OCI-M1 (cell line): ENCODE data around the gene LY6G6C.
A peak's percentile ranks its signal among the peaks of the same experiment; 100 is the strongest.

Experiments
- DNase-seq: peaks from one replicate; lab custom pipeline; 2025; lab: John Stamatoyannopoulos, UW

The LY6G6C gene, protein sequence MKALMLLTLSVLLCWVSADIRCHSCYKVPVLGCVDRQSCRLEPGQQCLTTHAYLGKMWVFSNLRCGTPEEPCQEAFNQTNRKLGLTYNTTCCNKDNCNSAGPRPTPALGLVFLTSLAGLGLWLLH

DNA sequence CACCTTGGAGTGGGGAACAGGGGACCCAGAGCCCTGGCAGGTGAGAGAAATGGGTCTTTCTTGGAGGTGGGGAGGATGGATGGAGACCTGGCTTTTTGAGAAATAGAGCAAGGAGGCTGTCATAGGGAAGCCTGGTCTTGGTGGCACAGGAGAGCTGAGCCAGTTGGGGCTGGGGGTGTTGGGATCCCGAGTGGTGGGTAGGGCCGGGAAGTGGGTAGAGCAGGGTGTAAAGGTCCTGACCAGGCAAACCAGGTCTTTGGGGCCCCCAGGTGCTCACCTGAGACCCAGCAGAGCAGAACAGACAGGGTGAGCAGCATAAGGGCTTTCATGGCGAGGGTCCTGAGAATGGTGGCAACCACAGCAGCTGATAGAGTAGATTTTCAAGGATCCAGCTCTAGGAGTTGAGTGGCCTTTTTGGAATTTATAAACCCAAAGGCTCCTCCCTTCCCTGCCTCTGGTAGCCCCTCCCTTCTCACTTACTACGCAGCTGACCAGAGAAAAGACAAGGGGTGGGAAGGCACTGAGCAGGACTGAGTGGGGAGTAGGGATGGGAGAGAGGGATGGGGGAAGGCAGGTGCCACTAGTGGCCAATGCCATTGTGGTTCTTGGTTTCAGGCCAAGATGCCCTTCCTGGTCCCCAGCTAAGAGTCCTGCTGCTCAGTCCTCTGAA lies at the start of gene LY6G6C:
Gene LY6G6C (minus strand): TSS at position 396 of the 670 bp plus-strand sequence. CDS start 67 bp downstream, at position 329.
- no peak for DNase-seq

DNA sequence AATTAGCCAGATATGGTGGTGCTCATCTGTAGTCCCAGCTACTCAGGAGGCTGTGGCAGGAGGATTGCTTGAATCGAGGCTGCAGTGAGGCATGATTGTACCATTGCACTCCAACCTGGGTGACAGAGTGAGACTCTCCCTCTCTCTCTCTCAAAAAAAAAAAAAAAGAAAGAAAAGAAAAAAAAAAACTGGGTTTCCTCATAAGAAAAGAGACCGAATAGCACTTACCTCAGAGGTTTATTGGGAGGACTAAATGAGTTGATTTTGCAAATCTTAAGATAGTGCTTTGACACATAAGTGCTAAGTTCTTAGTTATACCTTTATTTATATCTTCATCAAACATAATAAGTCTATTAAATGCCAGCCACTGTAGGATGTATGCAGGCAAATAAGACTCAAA lies 49.3 kb upstream of the LY6G6C start:
- DNase-seq: no peak

DNA sequence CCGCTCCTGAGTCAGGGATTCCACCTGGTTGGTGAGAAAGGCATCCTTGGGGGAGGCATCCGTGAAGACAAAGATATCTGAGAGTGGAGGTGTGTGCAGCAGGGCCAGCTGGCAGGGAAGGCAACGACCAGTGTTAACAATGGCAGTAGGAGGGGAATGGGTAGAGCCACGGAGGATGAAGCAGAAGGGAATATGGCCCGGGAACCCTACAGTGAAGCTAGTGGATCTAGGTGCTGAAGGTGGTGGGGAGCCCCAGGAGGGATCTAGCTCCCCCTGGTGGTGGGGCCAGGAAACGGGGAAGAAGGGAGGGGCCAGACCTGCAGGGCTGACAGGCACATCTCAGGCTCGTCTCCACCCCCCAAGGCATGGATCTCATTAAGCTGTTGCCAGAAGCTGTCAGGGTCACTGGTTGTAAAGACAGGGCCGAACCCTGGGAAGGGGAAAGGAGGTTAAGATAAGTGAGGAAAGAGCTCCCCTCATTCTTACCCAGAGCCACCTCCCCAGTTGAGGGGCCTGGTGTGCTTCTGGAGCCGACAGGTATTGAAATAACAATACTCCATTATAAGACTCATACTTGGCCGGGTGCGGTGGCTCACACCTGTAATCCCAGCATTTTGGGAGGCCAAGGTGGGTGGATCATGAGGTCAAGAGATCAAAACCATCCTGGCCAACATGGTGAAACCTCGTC lies 48.3 kb upstream of the LY6G6C start:
- DNase-seq: peak; percentile 96

DNA sequence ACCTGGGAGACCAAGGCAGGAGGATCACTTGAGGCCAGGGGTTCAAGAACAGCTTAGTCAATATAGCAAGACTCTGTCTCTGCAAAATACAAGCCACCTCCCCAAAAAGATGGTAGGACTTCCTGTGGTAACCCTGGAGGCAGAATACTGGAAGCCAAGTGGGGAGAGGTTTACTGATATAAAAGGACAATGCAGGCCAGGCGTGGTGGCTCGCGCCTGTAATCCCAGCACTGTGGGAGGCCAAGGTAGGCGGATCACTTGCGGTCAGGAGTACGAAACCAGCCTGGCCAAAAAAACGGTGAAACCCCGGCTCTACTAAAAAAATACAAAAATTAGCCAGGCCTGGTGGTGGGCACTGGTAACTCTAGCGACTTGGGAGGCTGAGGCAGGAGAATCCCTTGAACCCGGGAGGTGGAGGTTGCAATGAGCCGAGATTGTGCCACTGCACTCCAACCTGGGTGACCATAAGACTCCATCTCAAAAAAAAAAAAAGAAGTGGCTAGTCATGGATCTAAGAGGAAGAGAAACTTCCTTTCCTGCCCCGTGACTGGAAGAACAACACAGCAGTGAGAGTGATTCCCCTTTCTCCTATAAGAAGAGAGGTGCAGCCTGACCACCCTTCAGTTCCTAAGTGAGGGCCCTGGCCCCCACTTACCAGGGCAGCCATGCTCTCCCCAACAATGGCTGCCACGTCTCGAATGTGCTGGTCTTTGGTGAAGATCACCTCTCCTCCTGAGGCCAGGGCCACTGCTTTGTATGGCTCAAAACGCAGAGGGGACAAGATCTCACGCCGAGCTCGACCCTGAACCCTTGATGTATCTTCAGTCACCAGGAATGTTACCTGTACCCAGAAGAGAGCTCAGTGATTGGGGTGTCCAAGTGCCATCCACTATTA lies 47.1 kb upstream of the LY6G6C start:
- no peak for DNase-seq

DNA sequence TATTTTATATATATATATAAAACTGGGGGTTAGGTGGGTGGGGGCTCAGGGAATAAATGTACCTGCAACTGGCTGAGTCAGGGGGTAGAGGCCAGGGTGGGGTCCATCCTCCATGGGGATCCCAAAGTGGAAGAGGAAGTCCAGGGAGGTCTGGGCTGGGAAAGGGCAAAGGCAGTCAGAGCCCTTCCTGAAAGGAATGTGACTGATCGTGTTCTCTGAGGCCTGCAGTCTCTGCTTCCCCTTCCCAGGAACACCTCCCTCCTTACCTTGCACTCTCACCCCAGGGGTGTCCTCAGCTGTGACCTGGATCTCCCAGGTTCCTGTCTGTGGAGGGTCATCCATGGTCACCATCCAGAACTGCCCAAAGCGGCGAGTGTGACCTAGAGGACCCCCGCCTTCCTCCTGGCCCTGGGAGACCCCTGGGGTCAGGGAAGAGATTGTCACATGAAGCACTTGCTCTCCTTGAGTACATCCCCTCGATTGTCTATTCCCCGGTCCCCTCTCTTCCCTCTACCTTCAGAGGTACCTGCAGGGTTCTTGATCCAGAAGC lies 45.6 kb upstream of the LY6G6C start:
- DNase-seq: no peak

DNA sequence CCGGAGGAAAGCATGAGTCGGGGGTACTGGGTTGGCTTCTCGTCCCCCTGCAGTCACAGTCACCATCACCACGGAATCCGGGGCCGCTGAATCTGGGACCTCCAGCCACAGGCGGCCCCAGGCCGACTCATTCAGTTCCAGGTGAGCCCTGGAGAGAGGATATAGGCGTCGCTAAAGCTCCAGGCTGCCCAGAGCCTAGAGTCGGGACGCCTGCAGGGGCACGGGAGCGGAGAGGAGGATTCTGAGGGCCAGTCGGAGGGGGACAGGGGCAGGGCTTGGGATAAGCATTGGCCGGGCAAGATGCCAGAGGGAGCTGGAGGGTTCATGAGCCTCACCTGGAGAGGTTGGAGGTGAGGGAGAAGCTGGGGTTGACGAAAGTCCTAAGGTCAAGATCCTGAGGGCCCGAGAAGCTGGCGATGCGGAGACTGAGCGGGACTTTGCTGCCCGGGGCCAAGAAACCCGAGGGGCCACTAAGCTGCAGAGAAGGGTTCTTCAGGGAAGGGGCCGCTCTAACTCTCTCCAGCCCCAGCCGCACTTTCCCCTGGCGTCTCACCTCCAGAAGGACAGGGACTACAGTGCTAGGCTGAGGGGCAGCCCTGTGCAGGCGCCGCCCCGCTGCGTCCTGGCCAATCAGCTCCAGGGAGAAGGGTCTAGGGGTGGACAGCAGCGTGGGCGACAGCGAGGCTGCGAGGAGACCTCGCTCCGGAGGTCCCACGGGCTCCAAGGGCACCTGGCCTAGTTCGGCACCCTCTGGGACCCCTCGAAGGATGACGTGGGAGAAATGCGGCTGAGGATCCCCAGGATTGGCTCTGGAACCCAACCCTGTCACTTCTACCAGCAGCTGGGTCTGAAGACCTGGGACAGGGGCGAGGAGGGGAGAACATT lies 44.6 kb upstream of the LY6G6C start:
- DNase-seq: no peak

DNA sequence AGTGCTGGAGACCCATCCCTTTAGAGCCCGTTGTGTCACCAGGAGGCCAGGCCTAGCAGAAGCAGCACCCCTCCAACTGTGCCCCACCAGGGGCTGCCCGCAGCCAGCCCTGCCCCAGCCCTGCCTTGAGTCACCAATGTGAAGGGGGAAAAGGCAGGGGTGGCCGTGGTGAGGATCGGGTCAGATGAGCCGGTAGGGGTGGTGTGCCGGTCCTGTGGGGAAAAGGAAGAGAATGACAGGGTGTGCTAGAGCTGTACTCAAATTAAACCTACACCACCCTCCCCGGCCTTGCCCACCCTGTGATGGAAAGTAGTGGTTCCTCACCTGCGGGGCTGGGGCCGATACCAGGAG lies 44.0 kb upstream of the LY6G6C start:
- no peak for DNase-seq

DNA sequence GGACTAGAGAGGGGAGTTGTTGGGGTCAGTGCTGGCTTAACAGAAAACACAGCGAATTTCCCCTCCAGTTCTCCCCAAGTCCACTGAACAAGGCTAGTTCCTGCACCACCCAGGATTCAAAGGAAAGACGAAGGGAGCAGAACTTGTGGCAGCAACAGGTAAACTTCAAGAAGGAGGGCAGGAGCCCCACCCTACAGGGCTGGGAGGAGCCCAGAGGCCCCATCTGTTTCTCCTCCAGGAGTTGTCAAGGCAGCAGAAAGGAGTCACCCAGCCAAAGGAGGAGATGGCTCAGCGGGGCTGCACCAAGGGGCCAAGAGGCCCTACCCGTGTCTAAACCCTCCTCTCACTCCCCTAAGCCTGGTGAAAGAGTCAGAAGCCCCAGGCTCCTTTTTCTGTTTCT lies 42.7 kb upstream of the LY6G6C start:
- DNase-seq: no peak

DNA sequence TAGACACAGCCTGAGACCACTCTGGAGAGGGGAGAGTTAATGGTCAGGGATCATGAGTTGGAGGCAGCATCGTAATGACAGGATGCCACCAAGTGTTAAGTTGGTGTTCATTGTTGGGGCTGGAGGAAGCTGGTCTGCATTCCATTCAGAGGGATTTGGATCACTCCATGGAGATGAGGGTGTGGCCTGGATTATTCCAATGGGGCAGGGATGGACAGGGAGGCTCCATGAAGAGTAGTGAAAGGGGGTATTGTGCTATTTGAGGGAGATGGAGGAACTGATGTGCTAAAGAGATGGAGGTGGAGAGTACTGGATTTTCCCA lies 42.0 kb upstream of the LY6G6C start:
- DNase-seq: no peak

DNA sequence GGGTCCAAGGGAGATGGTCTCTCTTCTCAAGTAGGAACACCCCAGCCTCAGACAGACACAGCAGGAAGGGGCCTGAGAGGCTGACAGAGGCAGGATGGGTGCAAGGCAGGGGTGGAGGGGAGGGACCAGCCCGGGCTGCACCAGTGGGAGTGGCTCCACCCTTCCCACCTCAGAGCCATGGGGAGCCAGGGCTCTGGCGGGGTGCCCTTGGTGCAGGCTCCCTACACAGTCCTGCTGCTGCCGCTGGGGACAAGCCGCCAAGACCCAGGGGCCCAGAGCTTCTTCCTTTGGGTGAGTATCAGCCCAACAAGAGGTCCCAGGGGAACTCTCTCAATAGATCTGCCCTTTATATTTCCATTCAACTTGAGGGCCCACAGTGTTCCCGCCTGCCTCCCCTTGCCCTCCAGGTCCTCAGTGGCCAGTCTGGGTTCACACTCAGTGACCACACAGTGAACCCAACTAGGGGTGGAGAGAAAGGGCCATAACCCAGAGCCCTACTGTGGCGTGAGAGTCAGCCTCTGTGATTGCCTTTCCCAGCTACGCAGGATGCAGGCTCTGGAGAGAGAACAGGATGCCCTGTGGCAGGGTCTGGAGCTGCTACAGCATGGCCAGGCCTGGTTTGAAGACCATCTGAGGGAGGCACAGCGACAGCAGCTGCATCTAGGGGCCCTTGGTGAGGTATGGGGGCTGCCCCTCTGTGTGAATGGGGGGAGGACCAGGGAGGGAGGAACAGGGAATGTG lies 41.5 kb upstream of the LY6G6C start:
- no peak for DNase-seq

DNA sequence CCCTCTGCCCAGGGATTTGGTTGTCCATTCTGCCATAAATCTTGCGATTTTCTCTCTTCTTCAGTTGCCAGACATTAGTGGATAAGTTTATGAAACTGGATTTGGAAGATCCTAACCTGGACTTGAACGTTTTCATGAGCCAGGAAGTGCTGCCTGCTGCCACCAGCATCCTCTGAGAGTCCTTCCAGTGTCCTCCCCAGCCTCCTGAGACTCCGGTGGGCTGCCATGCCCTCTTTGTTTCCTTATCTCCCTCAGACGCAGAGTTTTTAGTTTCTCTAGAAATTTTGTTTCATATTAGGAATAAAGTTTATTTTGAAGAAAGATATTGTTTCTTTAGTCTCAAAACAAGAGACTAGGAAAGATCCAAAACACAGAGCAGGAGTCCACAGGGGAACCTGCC lies 40.8 kb upstream of the LY6G6C start, which contains the start of gene SAPCD1:
Gene SAPCD1 (plus strand): TSS at position 301 of the 400 bp plus-strand sequence. CDS start 399 bp downstream, outside the sequence.
- DNase-seq: no peak

DNA sequence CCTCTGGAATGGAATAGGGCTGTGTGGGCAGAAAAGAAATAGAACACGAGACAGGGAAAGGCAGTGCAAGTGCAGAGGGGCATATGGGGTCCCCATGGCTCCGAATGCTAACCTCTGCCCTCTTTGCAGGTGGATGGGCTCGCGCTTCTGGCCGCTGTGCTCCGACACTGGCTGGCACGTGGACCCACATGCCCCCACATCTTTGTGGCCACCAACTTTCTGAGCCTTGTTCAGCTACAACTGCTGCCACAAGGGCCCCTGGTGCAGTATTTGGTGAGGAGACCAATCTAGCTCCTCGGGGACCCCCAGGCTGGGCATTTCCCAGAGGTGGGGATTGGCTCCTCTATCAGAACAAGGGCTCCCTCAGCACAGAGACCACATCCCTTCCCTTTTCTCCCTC lies 39.8 kb upstream of the LY6G6C start:
- DNase-seq: no peak

DNA sequence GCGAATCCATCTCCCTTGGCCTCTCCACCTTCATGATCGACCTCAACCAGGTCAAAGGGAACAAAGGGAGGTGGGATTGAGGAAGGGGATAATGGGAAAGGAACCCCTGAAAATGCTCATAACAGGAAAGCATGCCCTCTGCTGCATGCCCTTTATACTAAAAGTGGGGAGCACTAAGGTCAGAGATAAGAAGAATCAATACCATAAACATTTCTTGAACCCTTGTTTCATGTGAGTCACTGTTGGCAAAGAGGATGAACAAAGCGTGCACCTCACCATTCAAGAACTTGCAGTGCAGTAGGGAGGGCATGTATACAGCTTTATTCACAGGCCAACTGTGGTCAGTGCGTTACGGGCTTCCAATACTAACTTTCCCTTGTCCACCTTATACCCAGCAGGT lies 39.2 kb upstream of the LY6G6C start:
- DNase-seq: no peak

DNA sequence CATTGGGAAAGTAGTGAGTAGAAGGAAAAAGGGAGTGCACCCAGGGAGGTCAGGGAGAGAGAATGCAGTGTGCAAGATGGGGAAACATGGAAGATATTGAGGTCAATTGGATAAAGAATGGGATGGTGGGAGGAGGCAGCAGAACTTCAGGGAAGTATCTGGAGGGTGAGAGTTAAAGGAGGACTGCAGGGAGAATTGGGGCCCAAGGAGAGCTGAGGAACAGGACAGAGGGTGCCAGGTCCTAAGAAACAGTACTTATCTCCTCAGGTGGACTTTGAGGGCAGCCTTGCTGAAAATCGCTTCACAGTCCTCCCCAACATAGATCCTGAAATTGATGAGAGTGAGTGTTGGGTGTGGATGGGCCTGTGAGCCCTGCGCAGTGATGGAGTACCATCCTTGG lies 36.7 kb upstream of the LY6G6C start:
- no peak for DNase-seq

DNA sequence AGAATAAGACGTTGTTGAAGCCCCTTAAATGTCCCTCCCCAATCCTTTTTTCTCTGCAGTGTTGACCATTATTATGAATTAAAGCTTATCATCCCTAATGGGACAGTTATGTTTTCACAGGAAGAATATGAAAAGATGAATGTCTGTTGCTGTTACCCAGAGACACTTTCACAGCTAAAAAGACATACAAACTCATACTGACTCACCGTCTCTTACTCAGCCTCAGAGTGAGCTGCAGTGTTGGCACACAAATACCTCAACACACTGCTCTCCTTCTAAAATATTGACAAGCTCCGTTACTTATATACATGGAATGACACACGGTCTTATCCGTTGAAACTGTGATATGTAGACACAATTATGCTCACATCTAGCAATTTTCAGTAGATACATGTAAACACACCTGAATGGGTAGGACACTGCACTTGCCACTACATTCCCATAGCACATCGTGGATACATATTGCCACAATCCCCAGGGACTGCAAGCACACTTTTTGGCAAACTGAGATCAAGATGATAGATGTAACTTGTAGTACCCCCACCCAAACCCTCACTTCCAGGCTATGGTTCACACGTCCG lies 31.3 kb upstream of the LY6G6C start:
- DNase-seq: no peak

DNA sequence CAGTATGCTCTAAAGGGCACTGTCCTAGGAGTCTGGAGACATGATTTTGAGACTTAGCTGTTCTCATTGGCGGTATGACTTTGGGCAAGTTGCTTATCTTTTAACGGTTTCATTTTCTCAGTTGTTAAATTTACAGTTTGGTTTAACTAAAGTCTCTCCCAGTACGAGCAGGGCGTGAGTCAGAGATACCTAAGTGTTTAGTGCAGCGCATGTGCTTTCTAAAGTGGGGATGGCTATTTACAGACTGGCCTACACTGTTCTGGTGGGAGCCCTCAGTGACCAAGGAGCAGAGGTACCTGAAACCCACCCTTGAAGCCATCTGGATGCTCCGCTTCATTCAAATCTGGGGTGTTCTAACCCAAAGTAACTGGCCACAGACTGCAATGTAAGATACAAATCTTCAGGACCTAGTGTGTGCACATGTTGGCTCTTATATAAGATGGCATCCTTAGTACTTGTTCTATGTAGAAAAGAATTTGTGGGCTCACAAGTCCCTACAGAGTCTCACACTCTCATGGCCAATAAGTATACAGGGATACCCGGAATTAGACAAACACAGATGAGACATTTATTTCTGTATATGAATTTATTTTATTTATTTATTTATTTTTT lies 29.0 kb upstream of the LY6G6C start:
- no peak for DNase-seq

DNA sequence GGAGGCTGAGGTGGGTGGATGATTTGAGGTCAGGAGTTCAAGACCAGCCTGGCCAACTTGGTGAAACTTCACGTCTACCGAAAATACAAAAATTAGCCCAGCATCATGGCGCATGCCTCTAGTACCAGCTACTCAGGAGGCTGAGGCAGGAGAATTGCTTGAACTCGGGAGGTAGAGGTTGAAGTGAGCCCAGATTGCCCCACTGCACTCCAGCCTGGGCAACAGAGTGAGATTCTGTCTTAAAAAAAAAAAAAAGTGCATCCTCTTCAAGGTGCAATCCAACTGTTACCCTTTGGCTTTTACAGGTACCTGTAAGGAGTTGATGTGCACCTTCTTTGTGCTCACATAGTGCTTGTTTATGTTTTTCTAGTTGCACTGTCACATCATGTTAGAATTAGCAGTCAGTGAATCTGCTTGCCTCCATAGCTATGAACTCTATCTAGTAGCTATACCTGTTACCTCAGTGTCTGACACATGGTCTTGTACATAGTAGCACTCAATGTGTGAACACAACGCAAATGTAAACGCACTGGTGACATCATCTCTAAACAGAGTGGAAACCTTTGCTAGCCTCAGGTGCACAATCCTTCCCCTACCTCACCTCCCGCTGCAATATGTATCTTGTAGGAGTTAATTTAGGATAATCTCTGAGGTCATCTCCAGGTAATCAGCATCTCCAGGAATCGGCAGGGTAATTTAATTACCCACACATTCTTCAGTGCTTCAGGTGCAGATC lies 27.9 kb upstream of the LY6G6C start:
- no peak for DNase-seq

DNA sequence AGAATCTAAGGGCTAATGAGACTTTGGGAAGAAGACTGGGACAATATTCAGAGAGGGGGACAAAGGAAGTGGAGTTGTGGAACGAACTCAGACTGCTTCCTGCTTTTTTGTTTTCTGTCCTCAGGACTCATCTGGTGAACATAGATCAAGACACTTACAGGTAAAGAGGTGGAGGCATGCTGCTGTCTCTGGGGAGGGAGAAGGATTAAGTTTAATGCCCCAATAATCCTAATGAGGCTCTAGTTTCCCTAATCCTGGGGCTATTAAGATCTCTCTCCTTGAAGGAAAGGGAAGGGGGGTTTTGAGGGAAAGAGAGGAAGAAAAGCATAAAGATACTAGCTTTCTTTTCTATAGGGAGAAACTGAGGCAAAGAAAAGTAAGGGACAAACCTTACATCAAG lies 22.9 kb upstream of the LY6G6C start:
- DNase-seq: no peak

DNA sequence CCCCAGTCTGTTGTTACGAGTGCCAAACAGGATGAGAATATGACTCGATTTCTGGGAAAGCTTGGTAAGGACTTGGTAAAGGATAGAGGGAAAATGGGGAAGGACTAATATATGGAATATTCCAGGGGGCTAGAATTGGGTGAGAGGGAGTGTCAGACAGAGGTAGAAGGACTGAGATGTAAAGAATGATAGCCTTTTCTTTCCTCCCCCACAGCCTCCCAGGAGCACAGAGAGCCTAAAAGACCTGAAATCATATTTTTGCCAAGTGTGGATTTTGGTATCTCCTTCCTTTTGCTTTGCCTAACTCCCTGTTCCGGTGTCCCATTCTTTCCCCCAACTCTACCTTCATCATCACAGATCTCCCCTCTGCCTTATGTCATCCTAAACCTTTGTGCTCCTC lies 21.3 kb upstream of the LY6G6C start:
- no peak for DNase-seq
